GM06990 (cell line): ENCODE results near the gene NFIA.

Source experiments
- DNase-seq: peaks from one replicate; pipeline ENCODE4 v3.0.0-alpha.2; 2011; ENCODE audit not compliant: insufficient read length; ENCODE audit errors: extremely low read depth
- H3K27me3 ChIP-seq: replicated peaks from 2 replicates; pipeline ENCODE4 v1.6.0; 2011; ENCODE audit warnings: low read length; ENCODE audit not compliant: control insufficient read depth, insufficient read depth
- H3K36me3 ChIP-seq: 2 replicates; pipeline ENCODE4 v1.5.1; 2011; ENCODE audit warnings: low read length; ENCODE audit not compliant: control insufficient read depth, insufficient read depth
- H3K4me3 ChIP-seq: replicated peaks from 2 replicates; pipeline ENCODE4 v1.5.1; 2011; ENCODE audit warnings: low read depth, mild to moderate bottlenecking, control low read depth, low read length
- CTCF ChIP-seq: IDR thresholded peaks from 2 replicates; pipeline ENCODE4 v1.5.1; 2011; ENCODE audit warnings: low read length, control low read depth, mild to moderate bottlenecking, inconsistent platforms; ENCODE audit not compliant: insufficient read depth, poor library complexity, severe bottlenecking

Gene NFIA

GRCh38 chr1:61142043-61142440 is 59.7 kb downstream of the NFIA start:
- H3K36me3 ChIP-seq: no peaks in the 10 kb centered on the region
- H3K4me3 ChIP-seq: no peak overlapping the region
- DNase-seq: no peak
- no peaks in the 10 kb centered on the region; the same call in 1 of the 2 replicates for H3K27me3 ChIP-seq
- no peak for TF ChIP-seq CTCF

- Histone ChIP-seq H3K36me3 (no peaks in the 10 kb centered on the region), H3K4me3 (no peak overlapping the region), H3K27me3 (no peaks in the 10 kb centered on the region; the same call in 1 of the 2 replicates)
- TF ChIP-seq CTCF: no peak
- DNase-seq: no peak
These were observed 60.6 kb downstream of the NFIA start for GRCh38 chr1:61142726-61143500.

GRCh38 chr1:61143821-61144424 is 61.6 kb downstream of the NFIA start:
- TF ChIP-seq CTCF: no peak
- DNase-seq: no peak
- H3K36me3 ChIP-seq: no peaks in the 10 kb centered on the region
- H3K4me3 ChIP-seq: no peak overlapping the region
- H3K27me3 ChIP-seq: no peaks in the 10 kb centered on the region; the same call in 1 of the 2 replicates

DNA sequence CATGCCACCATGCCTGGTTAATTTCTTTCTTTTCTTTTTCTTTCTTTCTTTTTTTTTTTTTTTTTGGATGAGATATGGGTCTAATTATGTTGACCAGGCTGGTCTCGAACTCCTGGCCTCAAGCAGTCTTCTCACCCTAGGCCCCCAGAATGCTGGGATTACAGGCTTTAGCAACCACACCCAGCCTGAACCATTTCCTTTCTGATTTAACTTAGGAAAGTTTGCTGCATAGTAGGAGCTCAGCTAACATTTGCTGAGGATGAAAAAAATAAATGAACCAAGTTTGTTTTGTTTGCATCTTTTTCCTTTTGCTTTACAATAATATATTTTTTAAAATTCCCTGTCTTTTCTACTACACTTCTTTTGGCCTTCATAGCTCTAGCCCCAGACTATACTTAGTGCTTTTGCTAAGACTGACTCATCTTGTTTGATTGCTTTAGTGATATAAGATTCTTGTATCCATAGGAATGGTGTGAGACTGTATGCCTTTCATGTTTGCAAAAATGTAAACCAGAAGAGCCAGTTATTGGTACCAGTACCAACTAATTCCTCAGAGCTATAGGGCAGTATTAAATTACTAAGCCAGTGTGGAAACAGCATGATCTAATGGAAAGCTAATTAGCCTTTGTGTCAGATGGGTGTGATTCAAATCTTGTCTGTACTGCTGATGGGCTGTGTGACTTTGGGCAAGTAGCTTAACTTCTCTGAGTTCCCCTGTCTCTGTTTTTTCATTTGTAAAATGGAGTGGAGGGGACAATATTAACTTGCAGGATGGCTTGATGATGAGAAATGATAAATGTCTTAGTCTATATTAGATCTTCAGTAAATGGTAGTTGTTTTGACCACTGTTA is 66.9 kb downstream of the NFIA start:
- no peak overlapping the region for H3K4me3 ChIP-seq
- no peak for DNase-seq
- no peak for TF ChIP-seq CTCF
- H3K36me3 ChIP-seq: no peaks in the 10 kb centered on the region
- no peaks in the 10 kb centered on the region for H3K27me3 ChIP-seq

DNA sequence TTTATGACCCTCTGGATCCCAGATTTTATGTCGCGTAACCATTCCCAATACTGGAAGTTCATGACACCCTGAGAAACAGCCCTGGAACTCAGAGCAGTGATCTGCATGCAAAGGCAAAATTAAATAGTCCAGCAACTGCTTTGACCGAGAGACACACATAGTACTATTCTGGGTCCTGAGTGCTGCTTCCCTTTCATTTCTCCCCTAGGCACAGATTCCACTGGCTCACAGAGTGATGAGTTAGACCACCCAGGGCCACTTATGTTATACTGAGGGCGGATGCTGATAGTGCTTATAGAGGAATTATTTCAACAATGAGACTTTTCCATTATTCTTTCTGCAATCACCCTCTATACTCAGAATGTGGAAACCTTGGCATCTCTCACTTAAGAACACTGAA is 69.2 kb downstream of the NFIA start:
- H3K4me3 ChIP-seq: no peak overlapping the region
- no peaks in the 10 kb centered on the region for H3K36me3 ChIP-seq
- H3K27me3 ChIP-seq: no peaks in the 10 kb centered on the region
- no peak for DNase-seq
- TF ChIP-seq CTCF: no peak
